ENCODE measurements around the gene ZNF225.

ZNF225 gene

DNA sequence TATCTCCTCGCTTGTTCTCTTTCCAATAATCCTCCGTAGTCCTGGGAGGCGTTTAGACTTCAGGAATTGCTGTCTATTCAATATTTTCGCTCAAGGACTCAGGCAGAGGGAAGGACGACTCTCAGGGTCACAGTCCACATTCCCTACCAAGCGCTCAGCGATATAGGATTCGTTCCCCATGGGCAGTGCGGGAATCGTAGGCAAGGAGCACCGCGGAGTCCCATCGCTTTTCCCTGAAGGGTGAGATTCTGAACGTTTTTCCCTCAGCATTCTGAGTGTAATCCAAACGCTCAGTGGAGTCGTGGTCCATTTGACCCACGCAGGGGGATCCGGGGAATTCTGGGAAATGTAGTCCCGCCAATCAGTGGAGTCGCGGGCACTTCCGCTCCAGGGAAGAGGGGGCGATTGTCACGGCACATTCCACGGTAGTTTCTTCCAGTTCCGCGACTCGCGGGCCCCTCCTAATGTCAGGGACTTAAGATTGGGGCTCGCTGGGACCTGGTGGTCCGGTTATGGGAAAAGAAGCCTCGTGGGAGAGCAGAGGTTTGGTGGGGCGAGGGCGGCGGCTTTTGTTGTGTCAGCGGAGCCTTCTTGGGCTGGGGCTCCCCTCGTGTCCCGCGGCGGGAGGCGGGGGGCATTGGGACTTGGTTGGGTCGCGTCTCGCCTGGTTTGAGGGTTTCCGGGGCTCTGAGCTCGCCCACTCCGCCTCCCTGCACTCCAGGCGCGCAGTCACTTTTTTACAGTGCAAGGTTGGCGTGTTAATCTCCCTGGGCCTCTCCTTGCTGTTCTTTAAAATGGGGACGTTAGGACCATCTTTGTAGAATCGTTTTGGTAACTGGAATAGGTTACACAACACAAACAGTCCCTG lies 28.2 kb downstream of the ZNF225 start, which contains the start of gene ZNF234:
Gene ZNF234, plus strand, starts transcription at position 364 of the 868 bp plus-strand sequence. CDS start 3,079 bp downstream, outside the sequence.
- peak within 1 kb of the TSS; percentile 88 for H2AFZ ChIP-seq (ENCODE audit: low read depth, low read length, severe bottlenecking)
- no peaks in the 10 kb centered on the region for H3K79me2 ChIP-seq (ENCODE audit: insufficient read depth, low read length)
- H3K36me3 ChIP-seq (ENCODE audit: low read length): no peaks in the 10 kb centered on the region
- no peak within 1 kb of the TSS for H3K27ac ChIP-seq (ENCODE audit: low read depth, low read length)
- peak within 1 kb of the TSS; percentile 51 for H3K4me3 ChIP-seq (ENCODE audit: insufficient read depth, low read length, poor library complexity, severe bottlenecking)
- no peaks in the 10 kb centered on the region for H4K20me1 ChIP-seq (ENCODE audit: low read depth, low read length)
- H3K9me3 ChIP-seq (ENCODE audit: insufficient read depth, low read length): no peaks in the 10 kb centered on the region
- H3F3A ChIP-seq (ENCODE audit: insufficient read depth): no peaks in the 10 kb centered on the region
- TF ChIP-seq EZH2phosphoT487 (conservative IDR thresholded peaks at IDR 0.05; ENCODE audit: low read length): no peak
- TF ChIP-seq, protein P1, sequence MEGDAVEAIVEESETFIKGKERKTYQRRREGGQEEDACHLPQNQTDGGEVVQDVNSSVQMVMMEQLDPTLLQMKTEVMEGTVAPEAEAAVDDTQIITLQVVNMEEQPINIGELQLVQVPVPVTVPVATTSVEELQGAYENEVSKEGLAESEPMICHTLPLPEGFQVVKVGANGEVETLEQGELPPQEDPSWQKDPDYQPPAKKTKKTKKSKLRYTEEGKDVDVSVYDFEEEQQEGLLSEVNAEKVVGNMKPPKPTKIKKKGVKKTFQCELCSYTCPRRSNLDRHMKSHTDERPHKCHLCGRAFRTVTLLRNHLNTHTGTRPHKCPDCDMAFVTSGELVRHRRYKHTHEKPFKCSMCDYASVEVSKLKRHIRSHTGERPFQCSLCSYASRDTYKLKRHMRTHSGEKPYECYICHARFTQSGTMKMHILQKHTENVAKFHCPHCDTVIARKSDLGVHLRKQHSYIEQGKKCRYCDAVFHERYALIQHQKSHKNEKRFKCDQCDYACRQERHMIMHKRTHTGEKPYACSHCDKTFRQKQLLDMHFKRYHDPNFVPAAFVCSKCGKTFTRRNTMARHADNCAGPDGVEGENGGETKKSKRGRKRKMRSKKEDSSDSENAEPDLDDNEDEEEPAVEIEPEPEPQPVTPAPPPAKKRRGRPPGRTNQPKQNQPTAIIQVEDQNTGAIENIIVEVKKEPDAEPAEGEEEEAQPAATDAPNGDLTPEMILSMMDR (IDR thresholded peaks at IDR 0.05; ENCODE audit: insufficient read depth, low read length, poor library complexity, severe bottlenecking): no peak
- H3K4me2 ChIP-seq (ENCODE audit: low read depth, low read length, poor library complexity, severe bottlenecking): peak within 1 kb of the TSS; percentile 44
- H3K27me3 ChIP-seq (ENCODE audit: low read length): no peaks in the 10 kb centered on the region
- peak within 1 kb of the TSS; percentile 50 for H3K9ac ChIP-seq (ENCODE audit: low read length)
- H3K9me2 ChIP-seq (replicated peaks; ENCODE audit: insufficient read depth, low read length): no peaks in the 10 kb centered on the region

DNA sequence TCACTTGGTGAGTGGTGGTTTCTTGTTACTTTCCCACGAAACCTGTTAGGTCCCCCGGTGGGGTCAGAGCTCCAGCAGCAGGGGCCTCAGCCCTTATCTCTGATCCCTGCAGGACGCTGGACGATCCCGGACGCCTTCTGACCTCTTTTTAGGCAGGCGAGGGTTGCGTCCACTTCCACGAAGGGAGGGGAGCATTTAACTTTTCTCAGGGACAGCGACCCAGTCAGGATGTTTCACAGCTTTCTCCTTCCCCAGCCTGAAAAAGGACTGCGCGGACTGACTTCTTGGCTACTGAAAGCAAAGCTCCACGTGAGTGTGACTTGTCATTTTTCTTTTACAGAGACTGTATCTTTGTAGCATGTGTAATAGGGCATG lies 28.8 kb downstream of the ZNF225 start:
- peak overlapping the region; percentile 50 for H3K9ac ChIP-seq (ENCODE audit: low read length)
- no peaks in the 10 kb centered on the region for H4K20me1 ChIP-seq (ENCODE audit: low read depth, low read length)
- H2AFZ ChIP-seq (ENCODE audit: low read depth, low read length, severe bottlenecking): peak overlapping the region; percentile 88
- no peak overlapping the region for H3K27ac ChIP-seq (ENCODE audit: low read depth, low read length)
- H3K27me3 ChIP-seq (ENCODE audit: low read length): no peaks in the 10 kb centered on the region
- peak overlapping the region; percentile 51 for H3K4me3 ChIP-seq (ENCODE audit: insufficient read depth, low read length, poor library complexity, severe bottlenecking)
- no peaks in the 10 kb centered on the region for H3K9me3 ChIP-seq (ENCODE audit: insufficient read depth, low read length)
- TF ChIP-seq, protein P1 (IDR thresholded peaks at IDR 0.05; ENCODE audit: insufficient read depth, low read length, poor library complexity, severe bottlenecking): no peak
- TF ChIP-seq EZH2phosphoT487 (conservative IDR thresholded peaks at IDR 0.05; ENCODE audit: low read length): no peak
- H3F3A ChIP-seq (ENCODE audit: insufficient read depth): no peaks in the 10 kb centered on the region
- H3K79me2 ChIP-seq (ENCODE audit: insufficient read depth, low read length): no peaks in the 10 kb centered on the region
- H3K4me2 ChIP-seq (ENCODE audit: low read depth, low read length, poor library complexity, severe bottlenecking): peak overlapping the region; percentile 44
- no peaks in the 10 kb centered on the region for H3K9me2 ChIP-seq (replicated peaks; ENCODE audit: insufficient read depth, low read length)
- H3K36me3 ChIP-seq (ENCODE audit: low read length): no peaks in the 10 kb centered on the region

DNA sequence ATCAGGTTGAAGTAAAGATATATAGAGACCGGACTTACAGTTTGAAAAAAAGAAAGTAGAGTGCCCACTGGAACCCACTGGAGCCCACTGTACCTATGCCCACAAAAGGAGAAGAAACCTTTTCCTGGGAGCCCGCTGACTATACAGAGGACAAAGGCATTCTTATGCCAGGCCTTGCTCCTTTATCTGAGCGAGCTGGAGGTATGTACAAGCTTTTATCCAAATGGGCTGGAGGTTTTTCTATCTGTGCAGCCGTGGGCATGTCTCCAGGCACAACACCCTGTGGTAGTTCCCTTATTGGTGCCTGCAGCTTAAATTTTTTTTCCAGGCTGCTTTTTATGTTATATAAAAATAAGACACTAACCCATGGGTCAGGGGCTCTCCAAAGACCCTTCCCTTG lies 36.6 kb downstream of the ZNF225 start:
- Histone ChIP-seq H3K36me3 (ENCODE audit: low read length) (no peaks in the 10 kb centered on the region), H3K27ac (ENCODE audit: low read depth, low read length) (no peak overlapping the region), H3F3A (ENCODE audit: insufficient read depth) (no peaks in the 10 kb centered on the region), H3K27me3 (ENCODE audit: low read length) (no peaks in the 10 kb centered on the region), H3K9me3 (ENCODE audit: insufficient read depth, low read length) (peaks cover 7% of the 10 kb centered on the region; the same call in 1 of the 2 replicates), H3K9me2 (replicated peaks; ENCODE audit: insufficient read depth, low read length) (no peaks in the 10 kb centered on the region), H3K4me3 (ENCODE audit: insufficient read depth, low read length, poor library complexity, severe bottlenecking) (no peak overlapping the region), H2AFZ (ENCODE audit: low read depth, low read length, severe bottlenecking) (no peak overlapping the region), H4K20me1 (ENCODE audit: low read depth, low read length) (no peaks in the 10 kb centered on the region), H3K79me2 (ENCODE audit: insufficient read depth, low read length) (no peaks in the 10 kb centered on the region), H3K9ac (ENCODE audit: low read length) (no peak overlapping the region), H3K4me2 (ENCODE audit: low read depth, low read length, poor library complexity, severe bottlenecking) (no peak overlapping the region)
- TF ChIP-seq, protein P1 (IDR thresholded peaks at IDR 0.05; ENCODE audit: insufficient read depth, low read length, poor library complexity, severe bottlenecking): no peak
- TF ChIP-seq EZH2phosphoT487 (conservative IDR thresholded peaks at IDR 0.05; ENCODE audit: low read length): no peak

All from SU-DHL-6 (cell line).